ENCODE measurements around the gene SYNPO2L.

SYNPO2L gene

GRCh38 chr10:73597346-73597745, 58.5 kb downstream of the SYNPO2L start:
- no peak overlapping the region for H2AK5ac ChIP-seq (ENCODE audit: low read depth, low read length)
- no peaks in the 10 kb centered on the region for H3K79me1 ChIP-seq (ENCODE audit: low read depth, low read length)
- H2AFZ ChIP-seq (ENCODE audit: low read length), result no peak overlapping the region
- no peak overlapping the region for H3K9ac ChIP-seq (ENCODE audit: low read depth, low read length, poor library complexity)
- no peak overlapping the region for H3K23ac ChIP-seq (ENCODE audit: low read depth, low read length, poor library complexity)
- H2BK120ac ChIP-seq (ENCODE audit: low read depth, low read length), result no peak overlapping the region
- no peaks in the 10 kb centered on the region for H3K27me3 ChIP-seq (ENCODE audit: control insufficient read depth in 3 of 3, insufficient read depth in 3 of 3, low read depth in 1 of 3, low read length in 3 of 3)
- no peak overlapping the region for H3K4me2 ChIP-seq (ENCODE audit: insufficient read depth, low read length, poor library complexity, severe bottlenecking)
- no peak overlapping the region for H3K18ac ChIP-seq (ENCODE audit: low read length)
- H2BK15ac ChIP-seq (ENCODE audit: low read length), result no peak overlapping the region
- no peak for DNase-seq (ENCODE audit: low spot score)
- H3K14ac ChIP-seq (ENCODE audit: low read length), result no peak overlapping the region
- H3K36me3 ChIP-seq (replicated peaks in 1 of 2; ENCODE audit: control insufficient read depth in 2 of 2, insufficient read depth in 2 of 2, low read length in 2 of 2), result peaks cover 0 to 3% of the 10 kb centered on the region in 2 donors
- WGBS, 2 donors (ENCODE audit: extremely low coverage in 2 of 2, insufficient read length in 2 of 2, insufficient replicate concordance in 1 of 2), result no CpG with 5 or more reads among the region's 1 CpG
- no peak overlapping the region for H2BK5ac ChIP-seq (ENCODE audit: low read length)
- H3K9me3 ChIP-seq (replicated peaks in 1 of 2; ENCODE audit: control insufficient read depth in 2 of 2, insufficient read depth in 1 of 2, low read depth in 1 of 2, low read length in 2 of 2), result no peaks in the 10 kb centered on the region
- no peak overlapping the region for H3K4me3 ChIP-seq (ENCODE audit: low read length in 2 of 2)
- H3K4me1 ChIP-seq (ENCODE audit: control insufficient read depth in 2 of 2, insufficient read depth in 1 of 2, low read depth in 1 of 2, low read length in 2 of 2), result peaks cover 4 to 8% of the 10 kb centered on the region in 2 donors
- no peak overlapping the region for H4K91ac ChIP-seq (ENCODE audit: low read depth, low read length, poor library complexity)
- H3K4ac ChIP-seq (ENCODE audit: low read length), result no peak overlapping the region
- H2BK12ac ChIP-seq (ENCODE audit: low read length), result no peak overlapping the region
- no peak overlapping the region for H3K27ac ChIP-seq (replicated peaks; ENCODE audit: low read length)
- no peak overlapping the region for H4K8ac ChIP-seq (ENCODE audit: low read depth, low read length)
